Endothelial cell of umbilical vein (primary cell): ENCODE measurements around the gene PLA2G6.
"Not testable (repeated sequence)": the region's sequence is repeated elsewhere in the genome, so short reads cannot be mapped to it uniquely, and the experiment has no call there.

Source experiments
- CTCF ChIP-seq, 2 donors: IDR thresholded peaks; 1 replicate in 1 of 2; 2 replicates in 1 of 2; pipeline ENCODE4 v1.5.1; 2011; ENCODE audit warnings: low read length in 2 of 2, mild to moderate bottlenecking in 2 of 2, moderate library complexity in 2 of 2, control low read depth in 1 of 2, inconsistent platforms in 1 of 2, low read depth in 1 of 2; ENCODE audit not compliant: insufficient read depth in 1 of 2; ENCODE audit errors: extremely low read depth in 1 of 2
- EZH2 ChIP-seq: IDR thresholded peaks from 2 replicates; pipeline ENCODE4 v1.6.1; 2012; ENCODE audit warnings: borderline replicate concordance, low read depth, mild to moderate bottlenecking, moderate library complexity, low read length, inconsistent platforms; ENCODE audit not compliant: severe bottlenecking
- FOS ChIP-seq: IDR thresholded peaks from 2 replicates; pipeline ENCODE4 v1.6.1; 2011; ENCODE audit warnings: mild to moderate bottlenecking, low read length, moderate library complexity, borderline replicate concordance; ENCODE audit not compliant: insufficient read depth
- GATA2 ChIP-seq: IDR thresholded peaks from 2 replicates; pipeline ENCODE4 v1.7.0; 2011; ENCODE audit warnings: low read depth, mild to moderate bottlenecking, moderate library complexity, mixed read lengths, low read length; ENCODE audit not compliant: insufficient read length, insufficient read depth
- JUN ChIP-seq: IDR thresholded peaks from 2 replicates; pipeline ENCODE4 v1.6.1; 2011; ENCODE audit warnings: borderline replicate concordance, low read depth; ENCODE audit not compliant: insufficient read length, insufficient read depth
- MAX ChIP-seq: IDR thresholded peaks from 2 replicates; pipeline ENCODE4 v1.6.1; 2011; ENCODE audit not compliant: insufficient read depth, insufficient read length
- MYC ChIP-seq: IDR thresholded peaks from one replicate; pipeline ENCODE4 v1.6.1; 2011; ENCODE audit warnings: mild to moderate bottlenecking, low read depth, low read length
- POLR2A ChIP-seq: IDR thresholded peaks from 2 replicates; pipeline ENCODE4 v1.6.1; 2012; ENCODE audit warnings: low read depth, mild to moderate bottlenecking, control low read depth, low read length
- POLR2AphosphoS5 ChIP-seq: IDR thresholded peaks from 2 replicates; pipeline ENCODE4 v1.6.1; 2012; ENCODE audit warnings: low read depth, mild to moderate bottlenecking, control low read depth, low read length, moderate library complexity; ENCODE audit not compliant: insufficient read depth

GRCh38 chr22:38117556-38117955 is 64.1 kb downstream of the PLA2G6 start:
- TF ChIP-seq POLR2A; MAX; CTCF (IDR thresholded peaks at IDR 0.05; ENCODE audit: extremely low read depth in 1 of 2, insufficient read depth in 1 of 2, low read depth in 1 of 2, low read length in 2 of 2); EZH2; POLR2AphosphoS5; FOS; GATA2; JUN; MYC: not testable (repeated sequence)
